Measurements from ENCODE around the gene LACRT.

DNA sequence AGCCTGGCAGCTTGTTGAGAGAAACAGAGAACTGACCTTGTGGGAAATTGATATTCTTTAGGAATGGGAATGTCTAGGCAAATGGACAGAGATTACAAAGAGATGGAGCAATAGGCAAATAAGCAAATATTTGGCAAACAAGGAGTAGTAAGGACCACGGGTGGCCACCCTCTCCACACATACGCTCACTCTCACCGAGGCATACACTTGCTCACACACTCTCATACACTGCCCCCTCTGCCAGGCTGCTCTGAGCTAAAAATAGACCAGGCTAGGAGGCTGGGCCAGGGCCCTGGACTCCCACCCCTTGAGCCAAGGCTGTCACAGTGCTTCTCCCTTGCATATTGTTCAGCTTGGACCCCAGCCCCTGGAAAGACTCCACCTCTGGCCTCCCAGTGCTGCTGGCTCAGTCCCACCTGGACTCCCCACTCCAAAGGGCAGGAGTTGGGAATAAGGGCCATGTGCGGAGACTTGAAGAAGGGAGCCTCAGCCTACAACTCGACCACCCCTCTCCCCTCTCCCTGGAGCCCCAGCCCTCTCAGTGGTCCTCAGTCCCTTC lies 47.3 kb downstream of the LACRT start:
- no peak for TF ChIP-seq CTCF (IDR thresholded peaks at IDR 0.05)
- TF ChIP-seq, protein P1, sequence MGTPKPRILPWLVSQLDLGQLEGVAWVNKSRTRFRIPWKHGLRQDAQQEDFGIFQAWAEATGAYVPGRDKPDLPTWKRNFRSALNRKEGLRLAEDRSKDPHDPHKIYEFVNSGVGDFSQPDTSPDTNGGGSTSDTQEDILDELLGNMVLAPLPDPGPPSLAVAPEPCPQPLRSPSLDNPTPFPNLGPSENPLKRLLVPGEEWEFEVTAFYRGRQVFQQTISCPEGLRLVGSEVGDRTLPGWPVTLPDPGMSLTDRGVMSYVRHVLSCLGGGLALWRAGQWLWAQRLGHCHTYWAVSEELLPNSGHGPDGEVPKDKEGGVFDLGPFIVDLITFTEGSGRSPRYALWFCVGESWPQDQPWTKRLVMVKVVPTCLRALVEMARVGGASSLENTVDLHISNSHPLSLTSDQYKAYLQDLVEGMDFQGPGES (IDR thresholded peaks at IDR 0.05; ENCODE audit: low read depth, low read length): no peak

Data from SK-N-SH (cell line).